IPS-NIHi7 (cell line): ENCODE data around the gene THBS4.
A peak's percentile ranks its signal among the peaks of the same experiment; 100 is the strongest.

ENCODE experiments used
- DNase-seq: peaks from one replicate; pipeline ENCODE4 v3.0.0; 2012; ENCODE audit warnings: mixed read lengths; ENCODE audit errors: extremely low spot score

The THBS4 gene

DNA sequence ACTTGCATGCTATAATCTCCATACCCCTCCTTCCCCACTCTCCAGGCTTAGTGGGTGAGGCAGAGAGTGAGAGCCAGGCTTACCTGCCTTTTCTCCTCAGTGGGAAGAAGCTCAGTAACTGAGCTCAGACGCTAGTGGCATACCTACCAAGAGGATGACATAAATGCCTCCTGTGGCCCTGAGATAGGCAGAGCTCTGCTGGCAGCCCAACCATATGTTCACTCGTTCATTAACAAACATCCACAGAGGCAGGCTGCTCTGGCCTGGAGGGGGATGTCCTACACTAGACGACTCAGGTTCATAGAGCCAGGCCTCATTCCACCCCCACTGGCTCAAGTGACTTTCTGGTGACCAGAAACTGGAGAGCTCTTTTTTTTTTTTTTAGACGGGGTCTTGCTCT lies 81.3 kb downstream of the THBS4 start:
- no peak for DNase-seq

GRCh38 chr5:80117446-80117845 lies 82.3 kb downstream of the THBS4 start:
- no peak for DNase-seq

DNA sequence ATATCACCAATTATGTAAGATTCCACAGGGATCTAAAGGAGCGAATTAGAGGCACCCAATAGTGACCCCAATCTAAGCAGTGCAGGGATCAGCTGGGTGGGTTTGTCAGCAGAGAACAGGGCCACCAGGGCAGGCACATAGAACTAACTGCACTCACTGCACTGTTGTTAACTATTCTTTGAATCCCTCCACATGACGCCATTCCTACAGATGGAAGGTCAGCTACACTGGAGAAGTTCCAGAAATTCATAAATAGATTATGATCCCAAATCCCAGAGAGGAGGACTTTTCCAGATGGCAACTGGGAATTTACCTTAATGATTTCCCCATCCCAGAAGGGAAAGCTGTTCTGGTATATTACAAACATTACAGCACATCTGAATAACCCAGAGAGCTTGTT lies 84.2 kb downstream of the THBS4 start:
- DNase-seq: no peak

DNA sequence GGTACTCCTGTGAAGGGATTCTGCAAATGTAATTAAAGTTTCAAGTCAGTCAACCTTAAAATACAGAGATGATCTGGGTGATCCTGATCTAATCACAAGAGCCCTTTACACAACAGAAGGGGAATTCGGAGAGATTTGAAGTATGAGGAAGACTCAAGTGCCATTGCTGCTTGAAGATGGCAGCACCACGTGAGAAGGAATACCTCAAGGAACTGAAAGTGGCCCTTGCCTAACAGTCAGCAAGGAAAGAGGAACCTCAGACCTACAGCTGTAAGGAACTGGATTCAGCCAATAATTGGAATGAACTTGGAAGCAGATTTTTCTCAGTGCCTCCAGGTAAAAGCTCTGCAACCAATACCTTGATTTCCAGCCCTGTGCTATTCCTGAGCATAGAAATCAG lies 87.4 kb downstream of the THBS4 start:
- no peak for DNase-seq

- no peak for DNase-seq
Measured at GRCh38 chr5:80124121-80124918, 89.2 kb downstream of the THBS4 start.

DNA sequence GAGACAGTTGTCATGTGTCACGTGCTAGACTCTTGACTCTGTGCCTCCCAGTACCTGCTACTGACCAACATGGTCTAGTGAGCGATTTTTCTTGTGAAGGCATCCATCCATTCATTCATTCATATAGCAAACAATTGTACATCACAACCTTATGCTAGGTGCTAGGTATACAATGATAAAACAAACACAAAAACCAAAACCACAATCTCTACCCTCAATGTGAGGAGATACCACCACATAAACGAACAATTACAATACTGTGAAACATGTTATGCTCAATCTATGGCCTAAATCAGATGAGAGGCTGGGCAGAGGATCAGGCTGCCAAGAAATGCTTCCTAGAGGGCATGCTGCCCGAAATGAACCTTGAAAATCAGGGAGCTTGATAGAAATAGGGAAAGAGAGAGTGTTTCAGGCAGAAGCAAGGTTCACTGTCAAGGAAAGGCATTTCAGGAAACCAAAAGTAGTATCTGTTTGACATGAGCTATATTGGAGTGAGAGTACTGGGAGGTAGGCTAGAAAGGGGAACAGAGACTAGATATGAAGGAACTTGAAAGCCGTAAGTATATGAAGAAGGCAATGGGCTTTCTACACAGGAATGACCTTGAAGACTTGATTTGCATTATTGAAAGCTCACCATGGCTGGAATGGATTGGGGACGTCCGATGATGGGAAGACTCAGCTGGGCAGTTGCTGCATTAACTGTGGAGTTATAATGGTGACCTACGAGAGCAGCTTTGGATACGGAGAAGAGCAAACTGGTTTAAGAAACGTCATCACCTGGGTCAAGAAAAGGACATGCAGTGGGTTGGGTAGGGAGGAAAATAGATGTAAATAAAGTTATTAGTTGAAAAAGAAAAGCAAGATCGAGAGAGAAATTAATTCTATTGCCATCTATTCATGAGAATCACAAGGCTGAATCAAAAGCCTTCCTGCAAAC lies 90.1 kb downstream of the THBS4 start:
- DNase-seq: no peak

DNA sequence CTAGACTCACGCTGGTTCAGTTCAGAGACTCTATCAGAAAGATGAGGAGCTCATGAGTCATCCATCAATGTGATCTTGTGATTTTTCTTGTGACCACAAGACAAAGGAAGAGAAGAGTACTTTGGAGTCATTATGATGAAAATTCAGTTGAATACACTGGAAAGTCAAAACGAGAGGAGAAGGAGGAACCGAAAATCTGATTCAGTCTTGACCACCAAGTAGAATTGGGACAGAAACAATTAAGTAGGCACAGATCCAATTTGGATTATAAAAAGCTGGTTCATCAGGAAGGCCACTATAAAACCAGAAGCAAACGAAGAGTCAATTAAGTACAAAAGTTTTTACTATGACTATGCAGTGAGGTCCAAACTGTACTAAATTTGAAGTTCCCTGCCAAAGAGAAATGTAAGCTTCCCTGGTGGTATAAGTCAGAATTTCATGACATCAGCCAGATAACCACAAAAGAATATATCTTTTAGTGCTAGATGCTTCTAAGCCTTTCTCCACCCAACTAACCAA lies 90.9 kb downstream of the THBS4 start:
- no peak for DNase-seq

DNA sequence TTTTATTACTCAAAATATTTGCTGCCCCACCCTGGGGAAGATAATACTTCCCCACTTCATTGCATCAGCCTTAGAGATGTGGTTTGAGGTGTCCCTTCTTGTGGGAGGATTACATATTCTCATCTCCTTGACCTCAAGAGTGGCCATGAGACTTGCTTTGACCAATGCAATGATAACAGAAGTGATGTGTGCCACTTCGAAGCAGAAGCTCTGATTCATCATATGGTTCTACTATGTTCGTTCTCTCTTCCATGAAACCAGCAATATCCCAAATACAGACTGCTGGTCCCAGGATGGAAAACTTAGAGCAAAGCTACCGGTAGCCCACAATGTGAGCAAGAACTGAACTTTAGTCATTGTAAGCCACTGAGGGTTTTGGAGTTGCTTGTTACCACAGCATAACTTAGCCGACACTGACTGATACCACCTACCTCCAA lies 92.0 kb downstream of the THBS4 start:
- no peak for DNase-seq

DNA sequence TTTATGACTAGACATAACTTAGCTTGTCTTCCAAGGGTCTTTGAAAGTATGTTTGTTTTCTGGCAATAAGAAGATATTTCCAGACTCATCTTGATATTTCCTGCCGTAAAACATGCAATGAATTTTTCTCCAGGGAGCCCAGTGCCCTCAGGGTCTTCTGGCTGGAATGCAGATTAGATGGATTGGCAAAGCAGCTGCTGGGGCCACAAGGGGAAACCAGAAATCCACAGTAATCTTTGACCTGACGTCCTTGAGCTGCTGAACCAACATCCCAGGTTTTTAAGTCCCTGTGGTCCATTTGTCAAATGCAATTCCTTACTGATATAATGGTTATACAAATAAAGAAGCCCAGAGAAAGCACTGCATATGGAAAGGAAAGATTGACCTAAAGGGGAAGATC lies 93.0 kb downstream of the THBS4 start:
- peak; percentile 31 for DNase-seq

GRCh38 chr5:80129146-80129545 lies 94.0 kb downstream of the THBS4 start:
- DNase-seq: no peak
